ENCODE data around the gene RTCA. TPM values are rescaled to one million over a fixed set of nuclear protein-coding genes. Genes with fewer than 3 reads are reported as not detected.
"Not testable (repeated sequence)": the region's sequence is repeated elsewhere in the genome, so short reads cannot be mapped to it uniquely, and the experiment has no call there.

RTCA gene
- total and polyA plus RNA-seq, 7 donors, result 24.0 to 56.6 (median 33.2) TPM

GRCh38 chr1:100287162-100287561 lies 21.1 kb downstream of the RTCA start:
- peaks cover 0 to 95% of the 10 kb centered on the region in 2 donors for H3K36me3 ChIP-seq (ENCODE audit: insufficient read depth in 1 of 2, low read depth in 1 of 2)
- no peaks in the 10 kb centered on the region for H3K4me1 ChIP-seq
- intact Hi-C loops (cut with DNase I), result loop anchor here in 1 of 2 donors (10.0 kb wide), 1 partner anchor 178 kb away; no protein-coding TSS in a partner anchor
- H3K9me3 ChIP-seq, result no peaks in the 10 kb centered on the region
- no peak for TF ChIP-seq CTCF (IDR thresholded peaks at IDR 0.05)
- no peak overlapping the region for H3K4me3 ChIP-seq
- ATAC-seq (no peak), DNase-seq (no peak)
- 96 to 98% (median 98%) methylated on average over 3 of the region's 3 CpGs for WGBS, 3 donors
- H3K27ac ChIP-seq, result no peak overlapping the region
- no peaks in the 10 kb centered on the region for H3K27me3 ChIP-seq (ENCODE audit: insufficient read depth in 3 of 3, low read length in 2 of 3)

- no peak for TF ChIP-seq CTCF (IDR thresholded peaks at IDR 0.05)
- 93 to 99% (median 98%) methylated on average over 2 of the region's 2 CpGs for WGBS, 3 donors
- Histone ChIP-seq H3K4me1 (no peaks in the 10 kb centered on the region), H3K27ac (no peak overlapping the region), H3K36me3 (ENCODE audit: insufficient read depth in 1 of 2, low read depth in 1 of 2) (peaks cover 0 to 86% of the 10 kb centered on the region in 2 donors), H3K4me3 (no peak overlapping the region), H3K9me3 (no peaks in the 10 kb centered on the region), H3K27me3 (ENCODE audit: insufficient read depth in 3 of 3, low read length in 2 of 3) (no peaks in the 10 kb centered on the region)
- no peak for ATAC-seq
- no peak for DNase-seq
- intact Hi-C loops (cut with DNase I), result loop anchor here in 1 of 2 donors (2.0 kb wide), 1 partner anchor 63 kb away; the partner anchor contains the start of gene CDC14A
Measured at GRCh38 chr1:100290291-100290690, 24.3 kb downstream of the RTCA start.

GRCh38 chr1:100292711-100293110 lies 26.7 kb downstream of the RTCA start:
- ATAC-seq, result peak in 1 of 4 donors; percentile 41
- Histone ChIP-seq H3K4me3 (no peak overlapping the region), H3K27me3 (ENCODE audit: insufficient read depth in 3 of 3, low read length in 2 of 3) (no peaks in the 10 kb centered on the region), H3K4me1 (no peaks in the 10 kb centered on the region), H3K36me3 (ENCODE audit: insufficient read depth in 1 of 2, low read depth in 1 of 2) (peaks cover 0 to 62% of the 10 kb centered on the region in 2 donors), H3K27ac (peak overlapping the region; percentile 47), H3K9me3 (no peaks in the 10 kb centered on the region)
- TF ChIP-seq CTCF (IDR thresholded peaks at IDR 0.05), result no peak
- intact Hi-C loops (cut with DNase I), result no loop called here
- DNase-seq, result no peak
- WGBS, 3 donors, result 45 to 63% (median 62%) methylated on average over 1 of the region's 1 CpG

GRCh38 chr1:100296140-100296539 lies 30.1 kb downstream of the RTCA start:
- H3K9me3 ChIP-seq, result no peaks in the 10 kb centered on the region
- no peak for DNase-seq
- no peak for ATAC-seq
- H3K4me3 ChIP-seq, result no peak overlapping the region
- 87 to 90% (median 89%) methylated on average over 8 of the region's 8 CpGs for WGBS, 3 donors
- intact Hi-C loops (cut with DNase I), result no loop called here
- no peaks in the 10 kb centered on the region for H3K4me1 ChIP-seq
- no peak for TF ChIP-seq CTCF (IDR thresholded peaks at IDR 0.05)
- no peaks in the 10 kb centered on the region for H3K27me3 ChIP-seq (ENCODE audit: insufficient read depth in 3 of 3, low read length in 2 of 3)
- H3K36me3 ChIP-seq (ENCODE audit: insufficient read depth in 1 of 2, low read depth in 1 of 2), result peaks cover 0 to 29% of the 10 kb centered on the region in 2 donors
- no peak overlapping the region for H3K27ac ChIP-seq

GRCh38 chr1:100296997-100297396 lies 31.0 kb downstream of the RTCA start:
- intact Hi-C loops (cut with DNase I); ATAC-seq; DNase-seq; H3K4me3 ChIP-seq; H3K27ac ChIP-seq; H3K27me3 ChIP-seq (ENCODE audit: insufficient read depth in 3 of 3, low read length in 2 of 3); H3K4me1 ChIP-seq; H3K9me3 ChIP-seq: not testable (repeated sequence)
- H3K36me3 ChIP-seq (ENCODE audit: insufficient read depth in 1 of 2, low read depth in 1 of 2), result peaks cover 0 to 21% of the 10 kb centered on the region in 2 donors
